Caco-2 (cell line): ENCODE results near the gene KYNU. TPM values are rescaled to one million over a fixed set of nuclear protein-coding genes. Genes with fewer than 3 reads are reported as not detected.
A peak's percentile ranks its signal among the peaks of the same experiment; 100 is the strongest.
"Not testable (repeated sequence)": the region's sequence is repeated elsewhere in the genome, so short reads cannot be mapped to it uniquely, and the experiment has no call there.

Experiments
- BruUV-seq: library from RNA; stranded (reverse); fragments of 400-500 nt; replicated peaks from 2 replicates; lab custom pipeline; 2021; lab: Mats Ljungman, UMichigan
- CTCF ChIA-PET: fragments of 300-600 bp; sonication (Branson Sonifier 250); formaldehyde crosslinking; loops from one replicate; lab custom pipeline; 2022; ENCODE audit warnings: antibody characterized with exemption; lab: Charles Lee
- POLR2A ChIA-PET: fragments of 300-600 bp; sonication (Branson Sonifier 250); formaldehyde crosslinking; loops from one replicate; lab custom pipeline; 2022; ENCODE audit warnings: antibody characterized with exemption; lab: Charles Lee
- DNase-seq, 2 experiments: peaks; one replicate each; pipeline versions ENCODE4 v3.0.0 to v3.0.0-alpha.2; 2020 to 2022
- H3K27me3 ChIP-seq: replicated peaks from 2 replicates; pipeline ENCODE4 v1.6.0; 2011; ENCODE audit warnings: low read length; ENCODE audit not compliant: control insufficient read depth, insufficient read depth
- H3K36me3 ChIP-seq: 2 replicates; pipeline ENCODE4 v1.5.1; 2011; ENCODE audit warnings: low read length; ENCODE audit not compliant: control insufficient read depth, insufficient read depth
- H3K4me1 ChIP-seq: fragments of 250-450 bp; sonication (Bioruptor Pico); 2 replicates; pipeline ENCODE4 v1.5.1; 2020; ENCODE audit warnings: mild to moderate bottlenecking
- H3K4me3 ChIP-seq: 2 replicates; pipeline ENCODE4 v1.5.1; 2011; ENCODE audit warnings: low read depth, mild to moderate bottlenecking, control low read depth, low read length
- H3K9me3 ChIP-seq: fragments of 250-450 bp; sonication (Bioruptor Pico); 2 replicates; pipeline ENCODE4 v1.5.1; 2020; ENCODE audit warnings: mild to moderate bottlenecking, moderate library complexity
- H3K27ac Mint-ChIP-seq: one replicate; pipeline ENCODE4 v1.8.0; 2022; ENCODE audit warnings: mixed read lengths; ENCODE audit not compliant: unreplicated experiment
- H3K27me3 Mint-ChIP-seq: one replicate; pipeline ENCODE4 v1.8.0; 2022; ENCODE audit warnings: mixed read lengths; ENCODE audit not compliant: insufficient read depth, unreplicated experiment
- H3K36me3 Mint-ChIP-seq: one replicate; pipeline ENCODE4 v1.8.0; 2022; ENCODE audit warnings: mild to moderate bottlenecking, mixed read lengths; ENCODE audit not compliant: insufficient read depth, unreplicated experiment
- H3K4me1 Mint-ChIP-seq: one replicate; pipeline ENCODE4 v1.8.0; 2022; ENCODE audit warnings: low read depth, mixed read lengths; ENCODE audit not compliant: unreplicated experiment
- H3K4me3 Mint-ChIP-seq: one replicate; pipeline ENCODE4 v1.8.0; 2022; ENCODE audit warnings: mild to moderate bottlenecking, moderate library complexity, mixed read lengths; ENCODE audit not compliant: unreplicated experiment
- H3K9me3 Mint-ChIP-seq: one replicate; pipeline ENCODE4 v1.8.0; 2022; ENCODE audit warnings: mixed read lengths; ENCODE audit not compliant: unreplicated experiment
- CTCF ChIP-seq, 2 experiments: fragments of 200-600 bp in 1 of 2; IDR thresholded peaks; 1 replicate in 1 of 2; 2 replicates in 1 of 2; pipeline versions ENCODE4 v1.5.1 to v1.8.0; 2011 to 2022; ENCODE audit warnings: antibody characterized with exemption in 1 of 2, control low read depth in 1 of 2, inconsistent platforms in 1 of 2, low read depth in 1 of 2, low read length in 1 of 2, mild to moderate bottlenecking in 1 of 2, moderate library complexity in 1 of 2; ENCODE audit not compliant: insufficient read depth in 1 of 2, severe bottlenecking in 1 of 2, unreplicated experiment in 1 of 2
- intact Hi-C: fragments of 100-400 bp; cut with micrococcal nuclease; formaldehyde crosslinking; loops from one replicate; pipeline ENCODE4 v1.10.0; 2022; ENCODE audit not compliant: unreplicated experiment
- total RNA-seq: library from RNA; stranded (reverse); gene quantifications from 2 replicates; pipeline ENCODE4 v1.2.3, GENCODE V29; 2022

Gene KYNU
- total RNA-seq, 1 experiment from 2014 or later = 4.3 TPM

GRCh38 chr2:143030127-143030526, 152.7 kb downstream of the KYNU start:
- no peak for DNase-seq
- no peaks in the 10 kb centered on the region for H3K9me3 ChIP-seq
- H3K4me1 Mint-ChIP-seq = no peaks in the 10 kb centered on the region
- H3K36me3 ChIP-seq = no peaks in the 10 kb centered on the region
- CTCF ChIA-PET = no interaction called here
- no peaks in the 10 kb centered on the region for H3K27me3 Mint-ChIP-seq
- no peak overlapping the region for H3K4me3 ChIP-seq
- no peak for TF ChIP-seq CTCF (IDR thresholded peaks at IDR 0.05; ENCODE audit: insufficient read depth in 1 of 2, low read depth in 1 of 2, low read length in 1 of 2, severe bottlenecking in 1 of 2, unreplicated experiment in 1 of 2)
- H3K27me3 ChIP-seq = no peaks in the 10 kb centered on the region
- H3K27ac Mint-ChIP-seq = no peak overlapping the region
- H3K9me3 Mint-ChIP-seq = no peaks in the 10 kb centered on the region
- no peak overlapping the region for H3K4me3 Mint-ChIP-seq
- BruUV-seq = no TSS peak
- H3K4me1 ChIP-seq = no peaks in the 10 kb centered on the region
- intact Hi-C loops = no loop called here
- POLR2A ChIA-PET = no interaction called here
- H3K36me3 Mint-ChIP-seq = no peaks in the 10 kb centered on the region

DNA sequence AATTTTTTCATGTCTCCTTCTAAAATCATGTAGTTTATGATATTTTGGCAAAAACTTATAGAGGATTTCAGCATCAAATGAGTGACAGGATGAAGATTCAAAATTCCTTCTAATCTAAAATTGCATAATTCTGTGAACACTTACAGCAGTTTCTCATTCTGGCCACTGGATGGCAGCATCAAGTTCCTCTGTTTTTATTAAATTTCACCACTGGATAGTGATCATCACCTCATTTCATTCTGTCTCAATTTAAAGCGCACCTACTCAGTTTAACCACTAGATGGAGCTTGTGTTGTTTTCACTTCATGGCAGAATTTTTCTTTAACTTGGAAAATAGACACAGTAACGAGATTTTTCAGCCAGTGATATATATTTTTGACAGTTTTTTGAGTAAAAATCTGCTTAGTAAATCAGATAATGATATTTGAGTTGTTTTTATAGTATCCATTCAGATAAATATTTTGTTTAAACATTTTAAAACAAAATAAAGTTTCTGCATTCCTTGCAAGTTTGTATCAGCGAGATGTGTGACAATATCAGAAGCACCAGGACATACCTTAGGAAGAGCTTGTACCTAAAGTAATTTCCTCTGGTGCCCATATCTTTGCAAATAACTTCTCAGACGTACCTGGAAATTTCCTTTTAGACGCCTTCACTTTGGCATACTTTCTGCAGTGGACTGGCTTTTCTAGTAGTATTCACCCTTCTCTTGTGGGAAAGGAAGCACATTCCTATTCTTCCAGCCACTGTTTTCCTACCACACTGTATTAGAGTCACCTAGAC, 157.0 kb downstream of the KYNU start:
- DNase-seq = peak; percentile 61 to 69
- Histone ChIP-seq H3K36me3 (no peaks in the 10 kb centered on the region), H3K4me1 (peaks cover 12% of the 10 kb centered on the region), H3K27me3 (no peaks in the 10 kb centered on the region), H3K9me3 (no peaks in the 10 kb centered on the region), H3K4me3 (no peak overlapping the region)
- peaks cover 10% of the 10 kb centered on the region for H3K4me1 Mint-ChIP-seq
- CTCF ChIA-PET = interaction anchor here (0.6 to 1.6 kb wide), 7 partner anchors 12 to 340 kb away, joined by 3 to 11 read pairs (median 3); no protein-coding TSS in a partner anchor
- no peaks in the 10 kb centered on the region for H3K27me3 Mint-ChIP-seq
- no peaks in the 10 kb centered on the region for H3K9me3 Mint-ChIP-seq
- no peaks in the 10 kb centered on the region for H3K36me3 Mint-ChIP-seq
- H3K27ac Mint-ChIP-seq = no peak overlapping the region
- TF ChIP-seq CTCF (IDR thresholded peaks at IDR 0.05; ENCODE audit: insufficient read depth in 1 of 2, low read depth in 1 of 2, low read length in 1 of 2, severe bottlenecking in 1 of 2, unreplicated experiment in 1 of 2) = peak; percentile 93
- intact Hi-C loops = loop anchor here (1.0 to 2.0 kb wide), 4 partner anchors 68 to 225 kb away; no protein-coding TSS in a partner anchor
- POLR2A ChIA-PET = no interaction called here
- BruUV-seq = no TSS peak
- H3K4me3 Mint-ChIP-seq = no peak overlapping the region

DNA sequence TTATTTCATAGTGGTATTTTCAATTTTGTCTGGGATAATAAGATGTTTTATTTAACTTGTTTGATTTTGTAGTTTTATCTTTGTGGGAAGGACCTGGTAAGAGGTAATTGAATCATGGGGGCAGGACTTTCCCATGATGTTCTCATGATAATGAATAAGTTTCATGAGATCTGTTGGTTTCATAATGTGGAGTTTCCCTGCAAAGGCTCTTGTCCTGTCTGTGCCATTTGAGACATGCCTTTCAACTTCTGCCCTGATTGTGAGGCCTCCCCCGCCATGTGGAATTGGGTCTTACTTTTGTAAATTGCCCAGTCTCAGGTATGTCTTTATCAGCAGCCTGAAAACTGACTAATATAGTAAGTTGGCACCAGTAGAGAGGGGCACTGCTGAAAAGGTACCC, 174.0 kb downstream of the KYNU start:
- CTCF ChIA-PET = no interaction called here
- Histone ChIP-seq H3K27me3 (no peaks in the 10 kb centered on the region), H3K4me1 (no peaks in the 10 kb centered on the region), H3K4me3 (no peak overlapping the region), H3K36me3 (no peaks in the 10 kb centered on the region), H3K9me3 (no peaks in the 10 kb centered on the region)
- Mint-ChIP-seq H3K36me3 (no peaks in the 10 kb centered on the region), H3K9me3 (peaks cover 18% of the 10 kb centered on the region), H3K4me3 (no peak overlapping the region), H3K27ac (no peak overlapping the region), H3K27me3 (no peaks in the 10 kb centered on the region), H3K4me1 (no peaks in the 10 kb centered on the region)
- no peak for DNase-seq
- BruUV-seq = no TSS peak
- intact Hi-C loops = no loop called here
- TF ChIP-seq CTCF (IDR thresholded peaks at IDR 0.05; ENCODE audit: insufficient read depth in 1 of 2, low read depth in 1 of 2, low read length in 1 of 2, severe bottlenecking in 1 of 2, unreplicated experiment in 1 of 2) = no peak
- POLR2A ChIA-PET = no interaction called here

GRCh38 chr2:143053437-143053836, 176.0 kb downstream of the KYNU start:
- H3K27me3 Mint-ChIP-seq, BruUV-seq, intact Hi-C loops, H3K4me3 ChIP-seq, H3K9me3 ChIP-seq, POLR2A ChIA-PET, H3K27ac Mint-ChIP-seq, H3K4me3 Mint-ChIP-seq, H3K27me3 ChIP-seq, H3K4me1 Mint-ChIP-seq, CTCF ChIA-PET, H3K4me1 ChIP-seq, DNase-seq, H3K36me3 Mint-ChIP-seq, H3K36me3 ChIP-seq: not testable (repeated sequence)
- peaks cover 29% of the 10 kb centered on the region for H3K9me3 Mint-ChIP-seq
